Cardiac muscle cell (in vitro differentiated cells and primary cell): ENCODE data around the gene PLA2G4A. TPM values are rescaled to one million over a fixed set of nuclear protein-coding genes. Genes with fewer than 3 reads are reported as not detected.
"Not testable (repeated sequence)": the region's sequence is repeated elsewhere in the genome, so short reads cannot be mapped to it uniquely, and the experiment has no call there.

ENCODE experiments used
- DNase-seq, 2 donors: peaks; one replicate each; pipeline versions ENCODE4 v3.0.0 to v3.0.0-alpha.2; 2010 to 2017; ENCODE audit warnings: low read depth in 1 of 2, low spot score in 1 of 2
- H3K27ac ChIP-seq: fragments of 200-600 bp; sonication (generic); 2 replicates; pipeline ENCODE4 v1.5.1; 2016
- H3K27me3 ChIP-seq: fragments of 200-600 bp; sonication (generic); 2 replicates; pipeline ENCODE4 v1.6.0; 2016; ENCODE audit warnings: control low read depth
- H3K36me3 ChIP-seq: fragments of 200-600 bp; sonication (generic); 2 replicates; pipeline ENCODE4 v1.5.1; 2016; ENCODE audit warnings: control low read depth
- H3K4me1 ChIP-seq: fragments of 200-600 bp; sonication (generic); 2 replicates; pipeline ENCODE4 v1.8.1; 2017; ENCODE audit warnings: low read depth, mild to moderate bottlenecking, mixed run types
- H3K4me3 ChIP-seq: fragments of 200-600 bp; sonication (generic); 2 replicates; pipeline ENCODE4 v1.5.1; 2016; ENCODE audit warnings: mild to moderate bottlenecking
- H3K9me3 ChIP-seq: fragments of 200-600 bp; sonication (generic); 2 replicates; pipeline ENCODE4 v1.5.1; 2017; ENCODE audit warnings: low read depth, mild to moderate bottlenecking, control low read depth
- polyA plus RNA-seq: library from polyadenylated mRNA; unstranded; fragments of >200 nt; fragmentation: Nextera tagmentation; extraction: Ambion mirVana; gene quantifications from 2 replicates; pipeline ENCODE4 v1.2.1, GENCODE V29; 2016
- total RNA-seq: library from RNA; depleted of rRNA; stranded (reverse); fragments of >200 nt; gene quantifications from 2 replicates; pipeline ENCODE4 v1.2.3, GENCODE V29; 2016
- TF ChIP-seq, protein P1 (sequence below): IDR thresholded peaks from 2 replicates; pipeline ENCODE4 v1.5.1; 2012; ENCODE audit warnings: low read depth, mild to moderate bottlenecking, low read length

Gene PLA2G4A
- total and polyA plus RNA-seq, 2 experiments from 2014 or later: 0.09 TPM; not detected in 1

- Histone ChIP-seq H3K4me1 (no peaks in the 10 kb centered on the region), H3K36me3 (no peaks in the 10 kb centered on the region), H3K4me3 (no peak overlapping the region), H3K27ac (no peak overlapping the region), H3K9me3 (no peaks in the 10 kb centered on the region), H3K27me3 (no peaks in the 10 kb centered on the region)
- peak in 1 of 2 donors; percentile 22 for DNase-seq
- TF ChIP-seq, protein P1, sequence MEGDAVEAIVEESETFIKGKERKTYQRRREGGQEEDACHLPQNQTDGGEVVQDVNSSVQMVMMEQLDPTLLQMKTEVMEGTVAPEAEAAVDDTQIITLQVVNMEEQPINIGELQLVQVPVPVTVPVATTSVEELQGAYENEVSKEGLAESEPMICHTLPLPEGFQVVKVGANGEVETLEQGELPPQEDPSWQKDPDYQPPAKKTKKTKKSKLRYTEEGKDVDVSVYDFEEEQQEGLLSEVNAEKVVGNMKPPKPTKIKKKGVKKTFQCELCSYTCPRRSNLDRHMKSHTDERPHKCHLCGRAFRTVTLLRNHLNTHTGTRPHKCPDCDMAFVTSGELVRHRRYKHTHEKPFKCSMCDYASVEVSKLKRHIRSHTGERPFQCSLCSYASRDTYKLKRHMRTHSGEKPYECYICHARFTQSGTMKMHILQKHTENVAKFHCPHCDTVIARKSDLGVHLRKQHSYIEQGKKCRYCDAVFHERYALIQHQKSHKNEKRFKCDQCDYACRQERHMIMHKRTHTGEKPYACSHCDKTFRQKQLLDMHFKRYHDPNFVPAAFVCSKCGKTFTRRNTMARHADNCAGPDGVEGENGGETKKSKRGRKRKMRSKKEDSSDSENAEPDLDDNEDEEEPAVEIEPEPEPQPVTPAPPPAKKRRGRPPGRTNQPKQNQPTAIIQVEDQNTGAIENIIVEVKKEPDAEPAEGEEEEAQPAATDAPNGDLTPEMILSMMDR: peak; percentile 10
These were observed 86.8 kb downstream of the PLA2G4A start for GRCh38 chr1:186915555-186915954.

DNA sequence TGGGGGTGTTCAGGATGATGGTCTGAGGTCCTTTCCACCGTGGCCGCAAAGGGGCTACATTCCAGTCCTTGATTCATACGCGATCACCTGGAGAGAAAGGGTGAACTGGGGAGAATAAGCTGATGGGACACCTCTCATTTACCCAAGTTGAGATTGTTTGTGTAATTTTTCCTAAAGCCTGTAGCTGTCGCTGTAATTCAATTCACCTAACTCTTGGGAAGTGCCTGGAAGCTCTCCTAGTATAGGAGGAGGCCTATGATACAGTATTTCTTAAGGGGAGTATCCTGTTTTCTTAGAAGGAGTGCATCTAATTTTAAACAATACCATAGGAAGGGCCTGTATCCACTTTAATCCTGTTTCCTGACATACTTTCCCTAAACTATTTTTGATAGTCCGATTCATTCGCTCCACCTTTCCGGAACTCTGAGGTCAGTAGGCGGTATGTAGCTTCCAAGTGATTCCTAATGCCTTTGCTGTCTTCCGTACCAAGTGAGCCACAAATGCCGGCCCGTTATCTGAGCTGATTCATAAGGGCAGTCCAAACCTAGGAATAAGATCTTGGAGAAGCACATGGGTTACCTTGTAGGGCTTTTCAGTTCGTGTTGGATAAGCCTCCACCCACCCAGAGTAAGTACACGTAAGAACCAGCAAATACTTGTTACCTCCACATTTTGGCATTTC lies 88.5 kb downstream of the PLA2G4A start:
- not testable (repeated sequence) for H3K9me3 ChIP-seq, H3K4me1 ChIP-seq, H3K27me3 ChIP-seq, H3K36me3 ChIP-seq, H3K27ac ChIP-seq, H3K4me3 ChIP-seq
- DNase-seq: peak; percentile 17 to 71
- TF ChIP-seq, protein P1: peak; percentile 45

DNA sequence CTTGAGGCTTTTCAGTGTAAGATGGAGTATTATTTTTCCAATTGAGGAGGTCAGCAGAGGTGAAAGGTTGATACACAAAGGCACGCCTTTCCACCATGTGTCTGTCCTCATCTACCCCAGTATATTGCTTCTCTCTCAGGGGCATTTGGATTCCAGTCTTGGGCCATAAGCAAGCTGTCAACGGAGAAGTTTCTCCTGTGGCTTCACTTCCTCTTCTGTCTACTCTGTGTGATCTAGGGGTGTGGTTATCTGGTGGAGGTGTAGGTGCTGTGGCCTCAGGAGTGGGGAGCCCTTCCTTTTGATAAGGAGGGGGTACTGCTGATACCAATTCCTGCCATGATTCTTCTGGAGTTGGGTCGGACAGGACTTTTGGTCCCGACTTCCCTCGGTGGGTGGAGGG lies 92.6 kb downstream of the PLA2G4A start:
- H3K27me3 ChIP-seq, H3K4me3 ChIP-seq, DNase-seq, H3K36me3 ChIP-seq, H3K4me1 ChIP-seq, H3K9me3 ChIP-seq, H3K27ac ChIP-seq: not testable (repeated sequence)

DNA sequence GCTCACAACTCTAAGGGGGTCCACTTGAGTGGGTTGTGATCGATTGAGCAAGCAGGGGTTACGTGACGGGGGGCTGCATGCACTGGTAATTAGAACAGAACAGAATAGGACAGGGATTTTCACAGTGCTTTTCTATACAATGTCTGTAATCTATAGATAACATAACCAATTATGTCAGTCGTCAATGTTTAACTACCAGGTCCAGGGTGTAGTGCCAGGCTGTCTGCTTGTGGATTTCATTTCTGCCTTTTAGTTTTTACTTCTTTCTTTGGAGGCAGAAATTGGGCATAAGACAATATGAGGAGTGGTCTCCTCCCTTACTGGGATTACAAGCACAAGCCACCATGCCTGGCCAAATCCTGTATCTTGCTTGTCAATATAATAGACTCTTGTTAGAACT lies 94.1 kb downstream of the PLA2G4A start:
- H3K4me3 ChIP-seq, H3K36me3 ChIP-seq, H3K27me3 ChIP-seq, H3K9me3 ChIP-seq, H3K27ac ChIP-seq, DNase-seq: not testable (repeated sequence)
- peaks cover 11% of the 10 kb centered on the region for H3K4me1 ChIP-seq

- H3K36me3 ChIP-seq: no peaks in the 10 kb centered on the region
- no peak overlapping the region for H3K27ac ChIP-seq
- H3K4me3 ChIP-seq: no peak overlapping the region
- H3K9me3 ChIP-seq: no peaks in the 10 kb centered on the region
- peaks cover 11% of the 10 kb centered on the region for H3K4me1 ChIP-seq
- no peak for DNase-seq
- no peaks in the 10 kb centered on the region for H3K27me3 ChIP-seq
- TF ChIP-seq, protein P1: no peak
These were observed 94.7 kb downstream of the PLA2G4A start for GRCh38 chr1:186923486-186923885.

- TF ChIP-seq, protein P1: no peak
These were observed 97.3 kb downstream of the PLA2G4A start for GRCh38 chr1:186925881-186926669.

More at GRCh38 chr1:186925881-186926669, 97.3 kb downstream of the PLA2G4A start:
- peak in 1 of 2 donors; percentile 41 for DNase-seq
- Histone ChIP-seq H3K4me1 (peaks cover 11% of the 10 kb centered on the region), H3K27ac (no peak overlapping the region), H3K36me3 (no peaks in the 10 kb centered on the region), H3K27me3 (no peaks in the 10 kb centered on the region), H3K4me3 (no peak overlapping the region), H3K9me3 (no peaks in the 10 kb centered on the region)
